Panc1 (cell line): Measurements from ENCODE around the gene TGFBRAP1.

Experiments
- CTCF ChIP-seq: fragments of 450-650 bp; IDR thresholded peaks from 2 replicates; pipeline ENCODE4 v1.5.1; 2017; ENCODE audit warnings: mild to moderate bottlenecking
- POLR2AphosphoS5 ChIP-seq: IDR thresholded peaks from 2 replicates; pipeline ENCODE4 v1.6.1; 2012; ENCODE audit warnings: mild to moderate bottlenecking, low read depth, low read length, moderate library complexity

- no peak for TF ChIP-seq POLR2AphosphoS5
- peak; percentile 88 for TF ChIP-seq CTCF
These were observed 94.0 kb downstream of the TGFBRAP1 start for GRCh38 chr2:105235388-105236059.
